ENCODE results near the gene ARAP1.
A peak's percentile ranks its signal among the peaks of the same experiment; 100 is the strongest.

ARAP1 gene

GRCh38 chr11:72684236-72684912 lies 67.8 kb downstream of the ARAP1 start:
- no peak overlapping the region for H3K4me3 ChIP-seq (ENCODE audit: low read depth, low read length)
- TF ChIP-seq, protein P1, sequence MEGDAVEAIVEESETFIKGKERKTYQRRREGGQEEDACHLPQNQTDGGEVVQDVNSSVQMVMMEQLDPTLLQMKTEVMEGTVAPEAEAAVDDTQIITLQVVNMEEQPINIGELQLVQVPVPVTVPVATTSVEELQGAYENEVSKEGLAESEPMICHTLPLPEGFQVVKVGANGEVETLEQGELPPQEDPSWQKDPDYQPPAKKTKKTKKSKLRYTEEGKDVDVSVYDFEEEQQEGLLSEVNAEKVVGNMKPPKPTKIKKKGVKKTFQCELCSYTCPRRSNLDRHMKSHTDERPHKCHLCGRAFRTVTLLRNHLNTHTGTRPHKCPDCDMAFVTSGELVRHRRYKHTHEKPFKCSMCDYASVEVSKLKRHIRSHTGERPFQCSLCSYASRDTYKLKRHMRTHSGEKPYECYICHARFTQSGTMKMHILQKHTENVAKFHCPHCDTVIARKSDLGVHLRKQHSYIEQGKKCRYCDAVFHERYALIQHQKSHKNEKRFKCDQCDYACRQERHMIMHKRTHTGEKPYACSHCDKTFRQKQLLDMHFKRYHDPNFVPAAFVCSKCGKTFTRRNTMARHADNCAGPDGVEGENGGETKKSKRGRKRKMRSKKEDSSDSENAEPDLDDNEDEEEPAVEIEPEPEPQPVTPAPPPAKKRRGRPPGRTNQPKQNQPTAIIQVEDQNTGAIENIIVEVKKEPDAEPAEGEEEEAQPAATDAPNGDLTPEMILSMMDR (IDR thresholded peaks at IDR 0.05; ENCODE audit: low read depth, low read length) = peak; percentile 82
- no peak overlapping the region for H3K27ac ChIP-seq
- peak; percentile 79 for DNase-seq
- no peaks in the 10 kb centered on the region for H3K27me3 ChIP-seq (ENCODE audit: insufficient read depth, low read depth, severe bottlenecking)
- no peaks in the 10 kb centered on the region for H3K9me3 ChIP-seq (ENCODE audit: severe bottlenecking)
- peaks cover 17% of the 10 kb centered on the region for H3K36me3 ChIP-seq

DNA sequence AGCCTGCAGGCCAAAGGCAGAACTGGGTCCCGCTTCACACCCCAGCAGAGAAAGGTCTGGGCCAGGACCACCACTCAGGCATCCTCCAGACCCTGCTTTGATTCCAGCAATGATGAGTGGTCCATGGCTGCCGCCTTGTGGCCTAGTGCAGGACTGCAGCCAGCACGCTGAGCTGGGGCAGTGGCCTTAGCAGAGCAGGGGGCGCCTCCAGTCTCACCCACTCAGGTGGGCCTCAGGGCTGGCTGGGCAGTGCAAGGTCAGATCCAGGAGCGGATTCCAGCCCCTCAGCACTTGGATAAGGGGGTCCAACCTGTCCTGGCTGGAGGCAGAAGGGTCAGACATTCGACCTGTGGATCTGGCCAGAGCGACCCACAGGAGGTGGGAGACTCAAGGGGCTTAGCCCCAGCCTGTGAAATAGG lies 68.4 kb downstream of the ARAP1 start:
- H3K27me3 ChIP-seq (ENCODE audit: insufficient read depth, low read depth, severe bottlenecking) = no peaks in the 10 kb centered on the region
- peaks cover 13% of the 10 kb centered on the region for H3K36me3 ChIP-seq
- no peak overlapping the region for H3K27ac ChIP-seq
- TF ChIP-seq, protein P1 (IDR thresholded peaks at IDR 0.05; ENCODE audit: low read depth, low read length) = peak; percentile 99
- no peaks in the 10 kb centered on the region for H3K9me3 ChIP-seq (ENCODE audit: severe bottlenecking)
- H3K4me3 ChIP-seq (ENCODE audit: low read depth, low read length) = no peak overlapping the region
- peak; percentile 75 for DNase-seq

- TF ChIP-seq, protein P1 (IDR thresholded peaks at IDR 0.05; ENCODE audit: low read depth, low read length) = no peak
- Histone ChIP-seq H3K27me3 (ENCODE audit: insufficient read depth, low read depth, severe bottlenecking) (no peaks in the 10 kb centered on the region), H3K27ac (no peak overlapping the region), H3K9me3 (ENCODE audit: severe bottlenecking) (no peaks in the 10 kb centered on the region), H3K36me3 (peaks cover 11% of the 10 kb centered on the region), H3K4me3 (ENCODE audit: low read depth, low read length) (no peak overlapping the region)
- DNase-seq = no peak
Measured at GRCh38 chr11:72682858-72683243, 69.4 kb downstream of the ARAP1 start.

DNA sequence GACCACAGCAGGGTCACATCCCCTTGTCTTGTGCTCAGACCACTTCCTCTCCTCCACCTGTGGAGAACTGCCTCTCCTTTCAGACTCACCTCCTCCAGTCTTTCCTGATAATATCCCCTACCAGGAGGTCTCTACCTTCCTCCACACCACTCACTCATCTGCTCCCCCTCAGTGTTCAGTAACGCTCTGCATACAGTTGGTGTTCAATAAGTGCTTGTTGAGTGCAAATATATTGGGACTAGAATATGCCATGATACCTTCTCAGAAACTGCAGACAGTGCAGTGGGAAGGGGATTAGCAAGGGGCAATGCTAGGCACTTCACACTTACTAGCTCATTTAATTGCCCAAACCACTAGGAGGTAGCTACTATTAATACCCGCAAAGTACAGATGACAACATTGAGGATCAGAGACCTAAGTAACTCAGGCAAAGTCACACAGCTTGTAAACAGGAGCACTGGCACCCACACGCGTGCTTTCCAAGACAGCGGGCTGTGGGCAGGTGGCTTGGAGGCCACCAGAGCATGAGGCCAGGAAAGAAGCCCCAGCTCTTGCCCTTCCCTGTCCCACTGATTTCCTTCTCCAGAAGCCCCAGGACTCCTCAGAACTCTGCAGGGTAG lies 69.9 kb downstream of the ARAP1 start:
- Histone ChIP-seq H3K27me3 (ENCODE audit: insufficient read depth, low read depth, severe bottlenecking) (no peaks in the 10 kb centered on the region), H3K9me3 (ENCODE audit: severe bottlenecking) (no peaks in the 10 kb centered on the region), H3K36me3 (peaks cover 11% of the 10 kb centered on the region), H3K27ac (no peak overlapping the region), H3K4me3 (ENCODE audit: low read depth, low read length) (no peak overlapping the region)
- TF ChIP-seq, protein P1 (IDR thresholded peaks at IDR 0.05; ENCODE audit: low read depth, low read length) = no peak
- DNase-seq = no peak

GRCh38 chr11:72681226-72682153 lies 70.7 kb downstream of the ARAP1 start:
- H3K36me3 ChIP-seq = peaks cover 11% of the 10 kb centered on the region
- TF ChIP-seq, protein P1 (IDR thresholded peaks at IDR 0.05; ENCODE audit: low read depth, low read length) = no peak
- no peak for DNase-seq

More at GRCh38 chr11:72681226-72682153, 70.7 kb downstream of the ARAP1 start:
- Histone ChIP-seq H3K27ac (no peak overlapping the region), H3K27me3 (ENCODE audit: insufficient read depth, low read depth, severe bottlenecking) (no peaks in the 10 kb centered on the region), H3K9me3 (ENCODE audit: severe bottlenecking) (no peaks in the 10 kb centered on the region), H3K4me3 (ENCODE audit: low read depth, low read length) (no peak overlapping the region)

All from WERI-Rb-1 (cell line).